Neural cell (in vitro differentiated cells): Measurements from ENCODE around the gene SNX14. TPM values are rescaled to one million over a fixed set of nuclear protein-coding genes. Genes with fewer than 3 reads are reported as not detected.

Experiments used
- H2AFZ ChIP-seq: fragments of 200-600, 300-800 bp; sonication (generic), shearing (Covaris generic); 2 replicates; pipeline ENCODE4 v1.6.0; 2014; ENCODE audit warnings: low read depth, mild to moderate bottlenecking, antibody characterized with exemption, low read length, moderate library complexity
- H3F3A ChIP-seq: fragments of 200-600 bp; shearing (Covaris generic); 2 replicates; pipeline ENCODE4 v1.6.1; 2016; ENCODE audit warnings: mild to moderate bottlenecking, moderate library complexity, mixed read lengths, antibody characterized with exemption, low read length; ENCODE audit not compliant: insufficient read depth, poor library complexity, severe bottlenecking
- H3K27ac ChIP-seq: fragments of 200-600, 300-800 bp; sonication (generic), shearing (Covaris generic); 2 replicates; pipeline ENCODE4 v1.5.1; 2014; ENCODE audit warnings: mild to moderate bottlenecking, low read length, moderate library complexity
- H3K27me3 ChIP-seq: fragments of 300-800, 200-600 bp; sonication (generic), shearing (Covaris generic); 2 replicates; pipeline ENCODE4 v1.6.0; 2014; ENCODE audit warnings: mild to moderate bottlenecking, low read depth, low read length, moderate library complexity; ENCODE audit not compliant: insufficient read depth
- H3K36me3 ChIP-seq: fragments of 300-800, 200-600 bp; sonication (generic), shearing (Covaris generic); 2 replicates; pipeline ENCODE4 v1.5.1; 2014; ENCODE audit warnings: mild to moderate bottlenecking, antibody characterized with exemption, low read length, moderate library complexity; ENCODE audit not compliant: insufficient read depth
- H3K4me2 ChIP-seq: fragments of 300-800, 200-600 bp; sonication (generic), shearing (Covaris generic); 2 replicates; pipeline ENCODE4 v1.6.0; 2014; ENCODE audit warnings: mild to moderate bottlenecking, low read length
- H3K4me3 ChIP-seq: fragments of 300-800, 200-600 bp; sonication (generic), shearing (Covaris generic); 2 replicates; pipeline ENCODE4 v1.5.1; 2014; ENCODE audit warnings: mild to moderate bottlenecking, low read length, moderate library complexity
- H3K79me2 ChIP-seq: fragments of 200-600 bp; shearing (Covaris generic); replicated peaks from 2 replicates; pipeline ENCODE4 v1.6.0; 2014; ENCODE audit warnings: mild to moderate bottlenecking, low read length, moderate library complexity; ENCODE audit not compliant: insufficient read depth
- H3K9ac ChIP-seq: fragments of 300-800, 200-600 bp; sonication (generic), shearing (Covaris generic); 2 replicates; pipeline ENCODE4 v1.6.1; 2016; ENCODE audit warnings: mild to moderate bottlenecking, low read length, mixed read lengths
- H3K9me2 ChIP-seq: fragments of 200-600 bp; shearing (Covaris generic); 2 replicates; pipeline ENCODE4 v1.6.1; 2016; ENCODE audit warnings: mild to moderate bottlenecking, low read length, mixed read lengths; ENCODE audit not compliant: insufficient read depth
- H3K9me3 ChIP-seq: fragments of 200-600, 300-800 bp; sonication (generic), shearing (Covaris generic); 2 replicates; pipeline ENCODE4 v1.6.1; 2016; ENCODE audit warnings: mild to moderate bottlenecking, mixed run types, low read length, moderate library complexity, mixed read lengths
- H4K20me1 ChIP-seq: fragments of 200-600 bp; shearing (Covaris generic); 2 replicates; pipeline ENCODE4 v1.6.1; 2016; ENCODE audit warnings: mild to moderate bottlenecking, mixed run types; ENCODE audit not compliant: insufficient read depth
- CTCF ChIP-seq: fragments of 450-650 bp; IDR thresholded peaks from 2 replicates; pipeline ENCODE4 v1.5.1; 2014; ENCODE audit warnings: antibody characterized with exemption, mild to moderate bottlenecking, moderate library complexity; ENCODE audit not compliant: poor library complexity, severe bottlenecking
- EP300 ChIP-seq: fragments of 450-650 bp; conservative IDR thresholded peaks from 2 replicates; pipeline ENCODE4 v1.6.1; 2014; ENCODE audit warnings: antibody characterized with exemption, mild to moderate bottlenecking, moderate library complexity; ENCODE audit not compliant: poor library complexity, severe bottlenecking
- EZH2 ChIP-seq: fragments of 200-600, 300-800 bp; shearing (Covaris generic), sonication (generic); IDR thresholded peaks from 2 replicates; pipeline ENCODE4 v1.6.1; 2014; ENCODE audit warnings: antibody characterized with exemption, low read length, borderline replicate concordance, mild to moderate bottlenecking; ENCODE audit not compliant: insufficient read depth, poor library complexity, severe bottlenecking
- MXI1 ChIP-seq: fragments of 450-650 bp; conservative IDR thresholded peaks from 2 replicates; pipeline ENCODE4 v1.6.1; 2014; ENCODE audit warnings: antibody characterized with exemption, mild to moderate bottlenecking; ENCODE audit not compliant: poor library complexity, severe bottlenecking
- POLR2AphosphoS5 ChIP-seq: IDR thresholded peaks from 2 replicates; pipeline ENCODE4 v1.6.1; 2012
- RAD21 ChIP-seq: fragments of 450-650 bp; conservative IDR thresholded peaks from 2 replicates; pipeline ENCODE4 v1.6.1; 2014; ENCODE audit warnings: antibody characterized with exemption, mild to moderate bottlenecking, moderate library complexity
- REST ChIP-seq: IDR thresholded peaks from 2 replicates; pipeline ENCODE4 v1.6.1; 2012; ENCODE audit warnings: borderline replicate concordance
- SMC3 ChIP-seq: fragments of 450-650 bp; conservative IDR thresholded peaks from 2 replicates; pipeline ENCODE4 v1.6.1; 2014; ENCODE audit warnings: antibody characterized with exemption, mild to moderate bottlenecking, moderate library complexity; ENCODE audit not compliant: poor library complexity
- TAF1 ChIP-seq: IDR thresholded peaks from 2 replicates; pipeline ENCODE4 v1.6.1; 2012; ENCODE audit warnings: low read depth
- polyA plus RNA-seq: library from polyadenylated mRNA; depleted of rRNA; stranded (reverse); fragments of >200 nt; gene quantifications from 2 replicates; pipeline ENCODE4 v1.2.3, GENCODE V29; 2014

Gene SNX14
- polyA plus RNA-seq, 1 donor from 2014 or later = 112 TPM

GRCh38 chr6:85464260-85464644 lies 129.4 kb downstream of the SNX14 start:
- H3K79me2 ChIP-seq = no peaks in the 10 kb centered on the region
- no peak overlapping the region for H3K4me2 ChIP-seq
- H2AFZ ChIP-seq = no peak overlapping the region
- TF ChIP-seq EP300 (no peak), CTCF (no peak), RAD21 (no peak), SMC3 (no peak), POLR2AphosphoS5 (no peak), MXI1 (no peak), TAF1 (no peak), REST (no peak), EZH2 (no peak)
- no peaks in the 10 kb centered on the region for H4K20me1 ChIP-seq
- H3K27ac ChIP-seq = no peak overlapping the region
- H3K9me2 ChIP-seq = no peaks in the 10 kb centered on the region
- no peaks in the 10 kb centered on the region for H3K36me3 ChIP-seq
- H3F3A ChIP-seq = no peaks in the 10 kb centered on the region
- no peaks in the 10 kb centered on the region for H3K27me3 ChIP-seq
- H3K9ac ChIP-seq = no peak overlapping the region
- H3K9me3 ChIP-seq = no peaks in the 10 kb centered on the region
- no peak overlapping the region for H3K4me3 ChIP-seq

- Histone ChIP-seq H3K9me3 (no peaks in the 10 kb centered on the region), H3F3A (no peaks in the 10 kb centered on the region), H3K79me2 (no peaks in the 10 kb centered on the region), H3K4me2 (no peak overlapping the region), H3K9me2 (no peaks in the 10 kb centered on the region), H2AFZ (no peak overlapping the region), H4K20me1 (no peaks in the 10 kb centered on the region), H3K4me3 (no peak overlapping the region), H3K27me3 (no peaks in the 10 kb centered on the region), H3K27ac (no peak overlapping the region), H3K9ac (no peak overlapping the region), H3K36me3 (no peaks in the 10 kb centered on the region)
- TF ChIP-seq EZH2 = no peak
- TF ChIP-seq SMC3 = no peak
- TF ChIP-seq POLR2AphosphoS5 = no peak
- no peak for TF ChIP-seq CTCF
- no peak for TF ChIP-seq EP300
- TF ChIP-seq MXI1 = no peak
- no peak for TF ChIP-seq RAD21
- no peak for TF ChIP-seq REST
- TF ChIP-seq TAF1 = no peak
Observed at GRCh38 chr6:85463621-85464259, 129.9 kb downstream of the SNX14 start.
